ENCODE measurements around the gene FUOM. TPM values are rescaled to one million over a fixed set of nuclear protein-coding genes. Genes with fewer than 3 reads are reported as not detected.

The FUOM gene
- polyA plus RNA-seq, 3 donors = 29.8 to 56.8 (median 39.0) TPM

- intact Hi-C loops (cut with micrococcal nuclease) = loop anchor here in 1 of 2 donors (5.0 kb wide), 2 partner anchors 176 to 376 kb away; partner anchors contain the start of gene CFAP46
- H3K4me1 ChIP-seq (ENCODE audit: control insufficient read depth in 1 of 2, insufficient read depth in 2 of 2, low read length in 2 of 2) = peaks cover 6 to 7% of the 10 kb centered on the region in 2 donors
- no peaks in the 10 kb centered on the region for H3K36me3 ChIP-seq (replicated peaks in 1 of 2; ENCODE audit: control insufficient read depth in 1 of 2, insufficient read depth in 2 of 2, low read length in 2 of 2)
- Mint-ChIP-seq H3K9me3 (peaks cover 0 to 26% (median 16%) of the 10 kb centered on the region in 7 donors), H3K27me3 (ENCODE audit: low read depth in 3 of 3) (peaks cover 20 to 33% (median 28%) of the 10 kb centered on the region in 3 donors), H3K27ac (peak overlapping the region in 1 of 7 donors; percentile 63), H3K36me3 (peaks cover 4 to 5% of the 10 kb centered on the region in 2 donors), H3K4me3 (peak overlapping the region; percentile 71 to 83), H3K4me1 (peaks cover 9% of the 10 kb centered on the region)
- peaks cover 0 to 13% of the 10 kb centered on the region in 2 donors for H3K27me3 ChIP-seq (ENCODE audit: control insufficient read depth in 2 of 2, insufficient read depth in 2 of 2, low read length in 2 of 2)
- no peaks in the 10 kb centered on the region for H4K20me1 ChIP-seq (ENCODE audit: insufficient read depth, low read length)
- H3K9ac ChIP-seq (ENCODE audit: insufficient read depth, low read length, poor library complexity, severe bottlenecking) = peak overlapping the region; percentile 36
- H3K4me3 ChIP-seq (replicated peaks in 1 of 3; ENCODE audit: low read depth in 2 of 3, low read length in 3 of 3) = peak overlapping the region in 2 of 3 experiments; percentile 10 to 56
- peak; percentile 61 to 70 (median 68) for DNase-seq
- peaks cover 6 to 8% of the 10 kb centered on the region in 2 donors for H3K9me3 ChIP-seq (replicated peaks in 1 of 2; ENCODE audit: control insufficient read depth in 1 of 2, insufficient read depth in 1 of 2, low read length in 2 of 2)
- H3K79me2 ChIP-seq (ENCODE audit: insufficient read depth, low read length) = no peaks in the 10 kb centered on the region
- no peak overlapping the region for H3K27ac ChIP-seq (ENCODE audit: low read depth in 1 of 2, low read length in 2 of 2)
- 10% methylated on average over 39 of the region's 51 CpGs for WGBS (ENCODE audit: insufficient coverage)
- H3K4me2 ChIP-seq (replicated peaks; ENCODE audit: extremely low read depth, low read length, poor library complexity, severe bottlenecking) = peak overlapping the region; percentile 74
- peak; percentile 94 for TF ChIP-seq CTCF (IDR thresholded peaks at IDR 0.05)
- peak overlapping the region; percentile 73 for H2AFZ ChIP-seq (ENCODE audit: insufficient read depth, low read depth, low read length, poor library complexity, severe bottlenecking)
These were observed 39.2 kb downstream of the FUOM start for GRCh38 chr10:133318494-133319127.

- no peak for TF ChIP-seq CTCF (IDR thresholded peaks at IDR 0.05)
- Mint-ChIP-seq H3K27ac (no peak overlapping the region), H3K36me3 (peaks cover 19% of the 10 kb centered on the region in 2 donors), H3K9me3 (peaks cover 0 to 21% (median 16%) of the 10 kb centered on the region in 7 donors), H3K4me3 (no peak overlapping the region), H3K27me3 (ENCODE audit: low read depth in 3 of 3) (peaks cover 18 to 28% (median 22%) of the 10 kb centered on the region in 3 donors), H3K4me1 (peaks cover 9% of the 10 kb centered on the region)
- Histone ChIP-seq H3K79me2 (ENCODE audit: insufficient read depth, low read length) (no peaks in the 10 kb centered on the region), H3K9ac (ENCODE audit: insufficient read depth, low read length, poor library complexity, severe bottlenecking) (no peak overlapping the region), H3K27ac (ENCODE audit: low read depth in 1 of 2, low read length in 2 of 2) (no peak overlapping the region), H3K4me1 (ENCODE audit: control insufficient read depth in 1 of 2, insufficient read depth in 2 of 2, low read length in 2 of 2) (peaks cover 6 to 7% of the 10 kb centered on the region in 2 donors), H3K4me3 (replicated peaks in 1 of 3; ENCODE audit: low read depth in 2 of 3, low read length in 3 of 3) (no peak overlapping the region), H3K27me3 (ENCODE audit: control insufficient read depth in 2 of 2, insufficient read depth in 2 of 2, low read length in 2 of 2) (peaks cover 0 to 13% of the 10 kb centered on the region in 2 donors), H2AFZ (ENCODE audit: insufficient read depth, low read depth, low read length, poor library complexity, severe bottlenecking) (no peak overlapping the region), H4K20me1 (ENCODE audit: insufficient read depth, low read length) (no peaks in the 10 kb centered on the region), H3K9me3 (replicated peaks in 1 of 2; ENCODE audit: control insufficient read depth in 1 of 2, insufficient read depth in 1 of 2, low read length in 2 of 2) (peaks cover 6 to 8% of the 10 kb centered on the region in 2 donors), H3K4me2 (replicated peaks; ENCODE audit: extremely low read depth, low read length, poor library complexity, severe bottlenecking) (no peak overlapping the region), H3K36me3 (replicated peaks in 1 of 2; ENCODE audit: control insufficient read depth in 1 of 2, insufficient read depth in 2 of 2, low read length in 2 of 2) (peaks cover 11 to 17% of the 10 kb centered on the region in 2 donors)
- DNase-seq = no peak
- intact Hi-C loops (cut with micrococcal nuclease) = loop anchor here in 1 of 2 donors (5.0 kb wide), 2 partner anchors 174 to 374 kb away; partner anchors contain the start of gene CFAP46
- no CpG with 5 or more reads among the region's 7 CpGs for WGBS (ENCODE audit: insufficient coverage)
These were observed 41.1 kb downstream of the FUOM start for GRCh38 chr10:133316732-133317131.
